Neutrophil (primary cell): ENCODE data around the gene JAKMIP1.

Source experiments
- H3K27ac ChIP-seq: fragments of 200-600 bp; sonication (generic); 2 replicates; pipeline ENCODE4 v1.5.1; 2016; ENCODE audit warnings: mild to moderate bottlenecking, moderate library complexity
- H3K27me3 ChIP-seq: fragments of 200-600 bp; sonication (generic); 2 replicates; pipeline ENCODE4 v1.6.0; 2016; ENCODE audit warnings: mild to moderate bottlenecking
- H3K36me3 ChIP-seq: fragments of 200-600 bp; sonication (generic); 2 replicates; pipeline ENCODE4 v1.5.1; 2017
- H3K4me1 ChIP-seq, 2 experiments: fragments of 200-600 bp in 1 of 2; sonication (generic) in 1 of 2; 1 replicate in 1 of 2; 2 replicates in 1 of 2; pipeline versions ENCODE4 v1.5.1 to v1.6.1; 2013 to 2016; ENCODE audit warnings: low read depth in 1 of 2, low read length in 1 of 2, mild to moderate bottlenecking in 1 of 2, moderate library complexity in 1 of 2; ENCODE audit not compliant: control insufficient read depth in 1 of 2, insufficient read depth in 1 of 2
- H3K4me3 ChIP-seq, 2 experiments: fragments of 200-600 bp in 1 of 2; sonication (generic) in 1 of 2; 1 replicate in 1 of 2; 2 replicates in 1 of 2; pipeline ENCODE4 v1.5.1; 2013 to 2016; ENCODE audit warnings: low read depth in 1 of 2, low read length in 1 of 2, mild to moderate bottlenecking in 1 of 2, moderate library complexity in 1 of 2
- H3K9me3 ChIP-seq: fragments of 200-600 bp; sonication (generic); 2 replicates; pipeline ENCODE4 v1.5.1; 2016
- TF ChIP-seq, protein P1 (sequence below): fragments of 200-600 bp; sonication (generic); IDR thresholded peaks from 2 replicates; pipeline ENCODE4 v1.5.1; 2016; ENCODE audit warnings: antibody characterized with exemption

JAKMIP1 gene

DNA sequence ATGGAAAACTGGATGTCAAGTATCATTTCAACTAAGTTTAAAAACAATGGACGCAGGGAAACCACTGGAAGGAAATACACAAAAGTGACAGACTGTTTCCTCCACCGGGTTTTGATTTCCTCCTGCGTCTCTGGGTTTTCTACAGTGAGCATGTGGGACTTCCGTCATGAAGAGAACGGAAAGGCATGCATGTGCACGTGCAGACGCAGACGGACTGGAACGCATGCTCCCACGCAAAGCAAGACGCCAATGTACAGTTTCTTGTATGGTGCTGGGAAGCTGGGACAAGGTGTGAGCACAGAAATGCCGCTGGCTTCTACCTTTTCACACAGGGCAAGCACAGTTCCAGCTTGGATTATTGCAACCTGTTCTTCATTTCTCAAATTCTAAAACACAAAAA, 151.8 kb downstream of the JAKMIP1 start:
- no peaks in the 10 kb centered on the region for H3K9me3 ChIP-seq
- no peaks in the 10 kb centered on the region for H3K4me1 ChIP-seq
- peaks cover 19% of the 10 kb centered on the region for H3K27me3 ChIP-seq
- TF ChIP-seq, protein P1, sequence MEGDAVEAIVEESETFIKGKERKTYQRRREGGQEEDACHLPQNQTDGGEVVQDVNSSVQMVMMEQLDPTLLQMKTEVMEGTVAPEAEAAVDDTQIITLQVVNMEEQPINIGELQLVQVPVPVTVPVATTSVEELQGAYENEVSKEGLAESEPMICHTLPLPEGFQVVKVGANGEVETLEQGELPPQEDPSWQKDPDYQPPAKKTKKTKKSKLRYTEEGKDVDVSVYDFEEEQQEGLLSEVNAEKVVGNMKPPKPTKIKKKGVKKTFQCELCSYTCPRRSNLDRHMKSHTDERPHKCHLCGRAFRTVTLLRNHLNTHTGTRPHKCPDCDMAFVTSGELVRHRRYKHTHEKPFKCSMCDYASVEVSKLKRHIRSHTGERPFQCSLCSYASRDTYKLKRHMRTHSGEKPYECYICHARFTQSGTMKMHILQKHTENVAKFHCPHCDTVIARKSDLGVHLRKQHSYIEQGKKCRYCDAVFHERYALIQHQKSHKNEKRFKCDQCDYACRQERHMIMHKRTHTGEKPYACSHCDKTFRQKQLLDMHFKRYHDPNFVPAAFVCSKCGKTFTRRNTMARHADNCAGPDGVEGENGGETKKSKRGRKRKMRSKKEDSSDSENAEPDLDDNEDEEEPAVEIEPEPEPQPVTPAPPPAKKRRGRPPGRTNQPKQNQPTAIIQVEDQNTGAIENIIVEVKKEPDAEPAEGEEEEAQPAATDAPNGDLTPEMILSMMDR = no peak
- no peak overlapping the region for H3K27ac ChIP-seq
- H3K36me3 ChIP-seq = no peaks in the 10 kb centered on the region
- no peak overlapping the region for H3K4me3 ChIP-seq

DNA sequence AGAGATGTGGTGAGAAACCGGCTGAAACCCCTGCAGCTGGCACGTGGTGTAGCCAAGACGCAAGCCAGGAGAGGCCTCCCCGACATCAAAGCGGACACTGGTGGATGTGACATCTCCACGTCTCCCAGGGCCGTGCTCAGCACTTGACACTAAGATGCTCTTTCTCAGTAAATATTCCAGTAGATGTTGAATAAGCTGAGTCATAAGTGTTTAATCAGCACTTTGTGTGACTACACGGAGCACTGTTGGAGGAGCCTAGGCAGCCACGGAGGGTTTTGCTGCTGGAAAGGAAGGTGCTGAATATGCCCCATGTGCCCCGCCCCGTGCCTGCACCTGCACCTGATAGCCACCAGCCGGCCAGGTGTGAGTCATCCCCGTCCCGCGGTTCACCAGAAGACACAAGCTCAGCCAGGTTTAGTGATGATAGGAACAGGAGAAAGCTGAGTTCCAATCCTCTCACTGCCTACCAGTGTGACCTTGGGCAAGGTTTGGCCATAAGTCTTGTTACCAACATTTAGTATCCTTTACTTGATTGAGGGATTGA, 153.1 kb downstream of the JAKMIP1 start:
- no peaks in the 10 kb centered on the region for H3K9me3 ChIP-seq
- no peaks in the 10 kb centered on the region for H3K36me3 ChIP-seq
- H3K4me3 ChIP-seq = no peak overlapping the region

DNA sequence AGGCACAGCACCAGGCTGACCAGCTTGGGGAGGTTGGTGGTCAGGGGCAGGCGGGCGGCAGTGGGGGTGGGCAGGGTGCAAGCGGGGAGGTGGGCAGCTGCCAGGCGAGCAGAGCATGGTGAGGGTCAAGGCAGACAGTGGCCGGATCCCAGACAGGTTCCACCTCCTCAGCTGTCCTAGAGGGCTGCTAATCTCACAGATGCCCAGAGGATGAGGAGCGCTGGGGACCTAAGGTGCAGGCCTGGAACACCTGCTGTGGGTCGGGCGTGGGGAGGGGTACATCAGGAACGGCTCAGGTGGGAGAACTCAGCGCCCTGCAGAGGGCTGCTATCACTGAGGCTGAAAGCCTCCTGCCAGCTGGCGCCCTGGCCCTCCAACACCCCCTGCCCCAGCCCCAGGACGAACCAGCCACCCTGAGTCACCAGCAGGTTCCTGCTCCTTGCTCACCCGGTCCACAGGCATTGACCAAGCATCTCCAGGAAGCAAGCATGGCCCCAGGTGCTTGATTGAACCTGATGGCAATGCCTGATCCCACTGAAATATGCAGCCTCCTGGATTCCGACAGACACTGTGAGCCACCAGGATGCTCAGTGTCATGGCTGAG, 153.7 kb downstream of the JAKMIP1 start:
- Histone ChIP-seq H3K27ac (no peak overlapping the region), H3K4me3 (no peak overlapping the region), H3K9me3 (no peaks in the 10 kb centered on the region), H3K36me3 (no peaks in the 10 kb centered on the region), H3K4me1 (no peaks in the 10 kb centered on the region), H3K27me3 (peaks cover 19% of the 10 kb centered on the region)
- TF ChIP-seq, protein P1 = no peak

More for the DNA sequence above, 153.1 kb downstream of the JAKMIP1 start:
- Histone ChIP-seq H3K27me3 (peaks cover 19% of the 10 kb centered on the region), H3K27ac (no peak overlapping the region), H3K4me1 (no peaks in the 10 kb centered on the region)
- TF ChIP-seq, protein P1 = no peak

DNA sequence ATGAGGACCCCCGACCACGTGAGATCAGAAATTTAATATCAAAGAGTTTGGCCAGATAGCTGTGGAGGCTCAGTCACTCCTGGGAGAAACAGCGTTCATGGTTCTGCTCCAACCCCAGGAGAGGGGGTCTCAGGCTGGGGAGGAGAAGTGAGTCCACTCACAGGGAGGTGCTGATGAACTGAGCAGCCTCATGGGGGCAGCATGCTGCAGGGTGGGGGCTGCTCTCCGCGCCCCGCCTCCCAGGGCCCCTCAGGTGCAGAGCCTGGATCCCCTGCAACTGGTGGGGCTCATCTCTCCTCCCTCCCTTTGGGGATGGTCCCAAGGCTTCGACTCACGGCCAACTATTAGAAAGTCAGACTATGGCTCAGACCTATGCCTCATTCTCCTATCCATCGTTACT, 155.5 kb downstream of the JAKMIP1 start:
- TF ChIP-seq, protein P1 = no peak
- no peaks in the 10 kb centered on the region for H3K36me3 ChIP-seq
- no peak overlapping the region for H3K4me3 ChIP-seq
- H3K9me3 ChIP-seq = no peaks in the 10 kb centered on the region
- H3K4me1 ChIP-seq = no peaks in the 10 kb centered on the region
- H3K27me3 ChIP-seq = peaks cover 19% of the 10 kb centered on the region
- no peak overlapping the region for H3K27ac ChIP-seq

DNA sequence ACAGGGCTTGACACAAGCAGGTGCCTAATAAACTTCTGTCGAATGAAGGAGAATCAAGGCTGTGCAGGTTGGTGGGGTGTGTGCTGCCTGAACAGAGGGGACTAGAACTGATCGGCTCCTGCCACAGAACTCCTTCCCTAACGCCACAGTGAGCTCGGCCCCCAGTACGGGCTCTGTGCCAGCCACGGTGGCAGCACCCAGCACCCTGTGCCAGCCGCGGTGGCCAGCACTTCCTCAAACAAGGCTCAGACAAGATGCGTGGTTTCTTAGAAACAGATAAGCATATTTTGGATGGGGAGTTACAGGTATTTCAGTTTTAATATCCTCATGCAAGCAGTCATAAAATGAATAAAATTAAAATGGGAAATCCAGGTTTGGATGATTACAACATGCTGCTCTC, 156.1 kb downstream of the JAKMIP1 start:
- Histone ChIP-seq H3K27me3 (peaks cover 19% of the 10 kb centered on the region), H3K9me3 (no peaks in the 10 kb centered on the region), H3K4me1 (no peaks in the 10 kb centered on the region), H3K36me3 (no peaks in the 10 kb centered on the region), H3K4me3 (no peak overlapping the region), H3K27ac (no peak overlapping the region)
- TF ChIP-seq, protein P1 = no peak
